ENCODE data around the gene LCN6.
"Not testable (repeated sequence)": the region's sequence is repeated elsewhere in the genome, so short reads cannot be mapped to it uniquely, and the experiment has no call there.

LCN6 gene, protein sequence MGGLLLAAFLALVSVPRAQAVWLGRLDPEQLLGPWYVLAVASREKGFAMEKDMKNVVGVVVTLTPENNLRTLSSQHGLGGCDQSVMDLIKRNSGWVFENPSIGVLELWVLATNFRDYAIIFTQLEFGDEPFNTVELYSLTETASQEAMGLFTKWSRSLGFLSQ

DNA sequence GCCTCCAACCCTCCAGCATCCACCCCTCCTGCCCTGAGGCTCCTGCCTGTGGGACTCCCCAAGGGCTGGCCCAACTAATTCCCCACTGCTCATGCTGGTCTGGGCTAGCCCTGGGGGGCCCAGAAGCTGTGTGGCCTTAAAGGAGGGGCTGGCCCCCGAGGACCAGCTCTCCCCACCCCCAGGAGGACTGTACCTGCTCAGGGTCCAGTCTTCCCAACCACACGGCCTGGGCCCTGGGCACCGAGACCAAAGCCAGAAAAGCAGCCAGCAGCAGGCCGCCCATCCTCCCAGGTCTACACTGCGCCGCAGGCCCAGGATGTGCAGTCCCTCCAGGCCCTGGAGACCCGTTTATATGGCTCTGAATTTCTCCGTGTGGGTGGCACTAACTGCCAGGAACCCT, at the start of gene LCN6:
TSS of gene LCN6 (minus strand) at position 325 of the 400 bp plus-strand sequence. CDS start at position 283, 42 bp downstream.
- Mint-ChIP-seq H3K27ac (no peak within 1 kb of the TSS), H3K27me3 (peaks cover 69% of the 10 kb centered on the region), H3K36me3 (no peaks in the 10 kb centered on the region), H3K4me1 (peaks cover 2% of the 10 kb centered on the region), H3K9me3 (peaks cover 17% of the 10 kb centered on the region), H3K4me3 (no peak within 1 kb of the TSS)
- CTCF ChIA-PET: interaction anchor here (1.4 kb wide), 1 partner anchor 19 kb away, joined by 4 read pairs; no protein-coding TSS in a partner anchor
- DNase-seq: no peak

DNA sequence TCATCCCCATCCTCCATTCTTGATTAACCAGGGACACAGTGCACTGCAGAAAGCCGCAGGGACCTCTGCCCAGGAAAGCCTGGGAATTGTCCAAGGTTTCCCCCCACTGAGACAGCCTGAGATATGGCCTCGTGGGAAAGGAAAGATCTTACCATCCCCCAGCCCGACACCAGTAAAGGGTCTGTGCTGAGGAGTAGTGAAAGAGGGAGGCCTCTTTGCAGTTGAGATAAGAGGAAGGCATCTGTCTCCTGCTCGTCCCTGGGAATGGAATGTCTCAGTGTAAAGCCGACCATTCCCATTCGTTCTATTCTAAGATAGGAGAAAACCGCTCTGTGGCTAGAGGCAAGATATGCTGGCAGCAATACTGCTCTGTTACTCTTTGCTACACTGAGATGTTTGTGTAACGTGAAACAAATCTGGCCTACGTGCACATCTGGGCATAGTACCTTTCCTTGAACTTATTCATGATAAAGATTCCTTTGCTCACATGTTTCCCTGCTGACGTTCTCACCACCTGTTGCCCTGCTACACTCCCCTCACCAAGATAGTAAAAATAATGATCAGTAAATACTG, 48.5 kb upstream of the LCN6 start:
- H3K9me3 Mint-ChIP-seq, CTCF ChIA-PET, H3K27ac Mint-ChIP-seq, H3K4me3 Mint-ChIP-seq, DNase-seq, H3K36me3 Mint-ChIP-seq: not testable (repeated sequence)
- Mint-ChIP-seq H3K27me3 (peaks cover 70% of the 10 kb centered on the region), H3K4me1 (peaks cover 27% of the 10 kb centered on the region)

DNA sequence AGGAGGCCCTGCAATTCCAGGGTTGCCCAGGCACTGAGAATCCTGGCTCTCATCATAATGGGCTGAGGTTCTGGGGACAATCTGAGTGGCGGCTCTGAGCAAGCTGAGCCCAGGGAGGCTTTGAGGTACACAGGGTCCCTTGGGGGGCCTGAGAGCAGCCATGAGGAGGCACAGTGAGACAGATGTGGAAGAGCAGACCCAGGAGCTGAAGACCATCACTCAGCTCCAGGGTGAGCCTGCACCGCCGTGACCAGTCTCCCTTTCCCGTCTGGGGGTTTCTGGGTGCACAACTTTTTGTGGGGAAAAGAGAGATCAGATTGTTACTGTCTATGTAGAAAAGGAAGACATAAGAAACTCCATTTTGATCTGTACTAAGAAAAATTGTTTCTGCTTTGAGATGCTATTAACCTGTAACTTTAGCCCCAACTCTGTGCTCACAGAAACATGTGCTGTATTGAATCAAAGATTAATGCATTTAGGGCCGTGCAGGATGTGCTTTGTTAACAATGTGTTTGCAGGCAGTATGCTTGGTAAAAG, 48.0 kb upstream of the LCN6 start, which contains the start of gene CCDC183:
TSS of gene CCDC183 (plus strand) at position 101 of the 537 bp plus-strand sequence. CDS start at position 161, 60 bp downstream.
- H3K27ac Mint-ChIP-seq: no peak within 1 kb of the TSS
- CTCF ChIA-PET: no interaction called here

DNA sequence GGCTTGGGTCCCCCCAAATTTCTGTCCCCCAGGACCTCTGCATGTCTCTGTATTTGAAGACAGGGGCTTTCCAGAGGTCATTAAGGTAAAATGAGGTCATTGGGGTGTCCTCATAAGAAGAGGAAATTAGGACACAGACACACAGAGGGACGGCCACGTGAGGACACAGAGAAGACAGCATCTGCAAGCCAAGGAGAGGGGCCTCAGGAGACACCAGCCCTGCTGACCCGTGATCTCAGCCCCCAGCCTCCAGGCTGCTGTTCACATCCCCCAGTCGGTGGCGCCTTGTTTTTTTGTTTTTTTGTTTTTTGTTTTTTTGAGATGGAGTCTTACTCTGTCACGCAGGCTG, 46.6 kb upstream of the LCN6 start:
- Mint-ChIP-seq H3K27me3 (peaks cover 51% of the 10 kb centered on the region), H3K4me3 (no peak overlapping the region), H3K36me3 (no peaks in the 10 kb centered on the region), H3K4me1 (peaks cover 26% of the 10 kb centered on the region), H3K9me3 (no peaks in the 10 kb centered on the region), H3K27ac (no peak overlapping the region)
- no peak for DNase-seq
- CTCF ChIA-PET: interaction anchor here (1.9 to 3.3 kb wide), 2 partner anchors 11 to 107 kb away, joined by 6 to 29 read pairs; partner anchors contain the start of gene RABL6

More for the DNA sequence above, 48.0 kb upstream of the LCN6 start, which contains the start of gene CCDC183:
- DNase-seq: no peak
- Mint-ChIP-seq H3K27me3 (peaks cover 64% of the 10 kb centered on the region), H3K4me3 (no peak within 1 kb of the TSS), H3K4me1 (peaks cover 26% of the 10 kb centered on the region), H3K9me3 (no peaks in the 10 kb centered on the region), H3K36me3 (no peaks in the 10 kb centered on the region)

DNA sequence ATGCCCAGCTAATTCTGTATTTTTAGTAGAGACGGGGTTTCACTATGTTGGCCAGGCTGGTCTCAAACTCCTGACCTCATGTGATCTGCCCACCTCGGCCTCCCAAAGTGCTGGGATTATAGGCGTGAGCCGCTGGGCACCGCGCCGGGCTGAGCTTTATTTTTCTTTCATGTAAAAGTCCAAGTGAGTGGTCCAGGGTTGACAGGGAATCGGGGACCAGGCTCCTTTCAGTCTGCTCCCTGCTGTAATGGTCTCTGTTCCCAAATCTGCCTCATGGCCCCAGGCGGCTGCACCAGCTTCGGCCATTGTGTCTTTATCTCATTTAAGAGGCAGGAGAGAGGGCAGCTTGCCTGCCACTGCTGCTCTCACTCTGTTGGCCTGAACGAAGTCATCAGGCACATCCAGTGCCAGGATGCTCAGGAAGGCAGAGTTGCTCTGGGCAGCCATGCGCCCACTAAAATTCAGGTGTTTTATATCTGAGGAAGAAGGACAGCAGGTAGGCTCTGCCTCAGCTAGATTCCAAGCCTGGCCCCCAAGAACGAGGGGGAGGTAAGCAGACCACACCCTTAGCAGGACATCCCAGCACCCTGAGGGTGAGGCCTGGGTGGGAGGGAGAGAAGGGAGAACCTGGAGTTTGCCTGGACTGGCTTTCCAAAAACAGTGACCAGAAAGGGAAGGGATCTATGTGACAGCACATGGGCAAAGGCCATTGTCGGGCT, 46.1 kb upstream of the LCN6 start:
- no peak for DNase-seq
- H3K9me3 Mint-ChIP-seq: no peaks in the 10 kb centered on the region
- CTCF ChIA-PET: interaction anchor here (0.7 to 3.3 kb wide), 5 partner anchors 11 to 240 kb away, joined by 3 to 29 read pairs (median 5); partner anchors contain the start of gene RABL6
- H3K36me3 Mint-ChIP-seq: no peaks in the 10 kb centered on the region
- peaks cover 24% of the 10 kb centered on the region for H3K4me1 Mint-ChIP-seq
- H3K27me3 Mint-ChIP-seq: peaks cover 45% of the 10 kb centered on the region
- no peak overlapping the region for H3K4me3 Mint-ChIP-seq
- H3K27ac Mint-ChIP-seq: no peak overlapping the region

DNA sequence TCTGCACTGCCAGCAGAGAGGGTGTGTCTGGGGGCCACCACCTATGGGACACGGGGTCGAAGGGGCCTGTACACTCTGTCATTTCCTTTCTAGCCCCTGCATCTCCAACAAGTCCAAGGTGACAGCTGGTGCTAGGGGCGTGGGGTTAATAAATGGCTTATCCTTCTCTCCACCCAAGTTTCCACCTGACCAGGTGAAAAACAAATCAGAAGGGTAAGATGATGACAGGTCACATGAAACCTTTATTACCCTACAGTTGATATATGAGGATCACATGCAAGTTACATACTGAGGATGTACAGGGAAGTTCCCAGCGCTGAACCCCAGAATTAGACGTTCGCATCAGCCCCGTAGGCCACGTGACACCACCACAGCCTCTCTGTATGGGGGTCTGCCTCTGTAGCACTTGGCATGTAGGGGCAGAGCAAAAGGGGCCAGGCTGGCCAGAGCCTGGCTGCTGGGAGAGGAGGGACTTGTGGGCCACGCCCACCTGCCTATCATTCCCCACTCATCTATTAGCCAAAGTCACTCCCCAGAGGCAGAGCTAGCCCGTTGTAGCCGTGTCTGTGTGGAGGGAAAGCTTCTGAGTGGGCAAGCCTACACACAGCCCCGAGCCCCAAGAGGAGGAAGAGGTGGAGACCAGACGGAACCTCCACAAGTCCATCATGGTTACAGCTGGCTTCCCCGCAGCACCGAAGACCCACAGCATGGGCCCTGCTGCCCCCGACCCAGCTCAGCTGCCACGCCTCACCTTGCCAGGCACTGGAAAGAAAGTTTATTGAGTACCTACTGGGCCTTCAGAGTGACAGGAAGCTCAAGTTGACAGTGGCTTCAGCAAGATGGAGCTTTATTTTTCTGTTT, 45.0 kb upstream of the LCN6 start:
- CTCF ChIA-PET: interaction anchor here (0.9 to 3.3 kb wide), 9 partner anchors 12 to 242 kb away, joined by 3 to 29 read pairs (median 5); partner anchors contain the start of genes PAXX and RABL6
- DNase-seq: no peak
- H3K4me3 Mint-ChIP-seq: no peak overlapping the region
- H3K27ac Mint-ChIP-seq: no peak overlapping the region
- no peaks in the 10 kb centered on the region for H3K9me3 Mint-ChIP-seq
- H3K4me1 Mint-ChIP-seq: peaks cover 33% of the 10 kb centered on the region
- no peaks in the 10 kb centered on the region for H3K36me3 Mint-ChIP-seq
- H3K27me3 Mint-ChIP-seq: peaks cover 43% of the 10 kb centered on the region

DNA sequence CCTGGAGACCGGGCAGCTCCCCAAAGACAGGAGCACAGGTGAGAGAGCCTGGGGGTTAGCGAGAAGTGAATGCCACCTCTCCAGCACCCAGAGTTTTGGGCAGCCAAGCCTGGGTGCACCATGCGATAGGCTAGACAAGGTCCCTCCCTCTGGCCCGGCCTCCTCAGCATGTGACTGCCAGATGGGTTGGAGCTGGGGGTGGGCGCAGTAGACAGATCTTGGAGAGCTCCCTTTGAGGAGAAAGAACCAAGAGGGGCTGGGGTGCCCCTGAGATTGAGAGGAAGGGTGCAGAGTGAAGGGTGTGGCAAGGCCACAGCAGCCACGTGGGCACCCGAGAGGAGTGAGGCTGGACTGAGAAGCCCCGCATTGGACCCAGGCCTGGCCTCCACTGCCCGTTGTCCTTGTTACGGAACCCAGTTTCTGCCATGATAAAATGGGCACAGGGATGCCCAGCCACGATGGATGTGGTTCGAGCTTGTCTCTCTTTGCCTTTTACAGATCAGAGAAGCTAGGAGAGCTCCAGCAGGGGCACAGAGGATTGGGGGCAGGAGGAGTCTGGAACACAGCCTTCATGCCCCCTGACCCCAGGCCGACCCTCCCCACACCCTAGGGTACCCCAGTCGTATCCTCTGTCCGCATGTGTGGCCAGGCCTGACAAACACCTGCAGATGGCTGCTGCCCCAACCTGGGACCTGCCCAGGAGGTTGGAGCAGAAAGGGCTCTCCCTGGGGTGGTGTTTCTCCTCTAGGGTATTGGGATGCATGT, 44.2 kb upstream of the LCN6 start:
- no peaks in the 10 kb centered on the region for H3K9me3 Mint-ChIP-seq
- H3K4me3 Mint-ChIP-seq: peak overlapping the region; percentile 82
- H3K4me1 Mint-ChIP-seq: peaks cover 41% of the 10 kb centered on the region
- no peaks in the 10 kb centered on the region for H3K36me3 Mint-ChIP-seq
- CTCF ChIA-PET: interaction anchor here (0.8 to 3.3 kb wide), 11 partner anchors 9 to 243 kb away, joined by 3 to 29 read pairs (median 3); partner anchors contain the start of genes PAXX and RABL6
- peak overlapping the region; percentile 95 for H3K27ac Mint-ChIP-seq
- no peak for DNase-seq
- H3K27me3 Mint-ChIP-seq: peaks cover 36% of the 10 kb centered on the region

DNA sequence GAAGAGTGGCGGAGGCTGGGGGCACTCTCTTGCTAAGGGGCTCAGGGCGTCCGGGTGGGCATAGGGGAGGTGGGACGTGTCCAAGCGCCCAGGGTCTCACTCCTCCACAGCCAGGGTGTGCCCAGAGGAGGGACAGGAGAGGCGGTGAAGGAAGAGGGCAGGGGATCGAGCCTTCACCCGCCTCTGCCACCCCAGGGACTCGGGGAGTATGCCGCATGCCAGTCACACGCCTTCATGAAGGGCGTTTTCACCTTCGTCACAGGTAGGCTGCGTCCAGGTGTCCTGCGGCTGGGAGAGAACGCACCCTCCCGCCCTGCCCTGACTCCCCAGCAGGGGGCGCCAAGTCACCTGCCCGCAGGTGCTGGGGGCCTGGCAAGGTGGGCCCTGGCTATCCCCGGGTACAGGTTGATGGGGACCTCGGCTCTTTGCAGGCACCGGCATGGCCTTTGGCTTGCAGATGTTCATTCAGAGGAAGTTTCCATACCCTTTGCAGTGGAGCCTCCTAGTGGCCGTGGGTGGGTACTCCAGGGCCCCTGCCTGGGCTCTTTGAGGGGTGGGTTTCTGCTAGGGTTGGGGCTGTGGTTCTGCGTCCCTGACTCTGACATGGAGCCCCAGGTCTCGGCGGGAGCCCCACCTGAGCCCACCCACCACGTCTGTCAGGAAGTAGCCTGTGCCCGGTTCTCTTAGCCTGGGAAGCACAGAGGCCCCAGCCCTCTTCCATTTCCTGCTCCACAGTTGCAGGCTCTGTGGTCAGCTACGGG, 43.4 kb upstream of the LCN6 start:
- Mint-ChIP-seq H3K27ac (peak overlapping the region; percentile 95), H3K36me3 (no peaks in the 10 kb centered on the region), H3K4me1 (peaks cover 41% of the 10 kb centered on the region), H3K27me3 (peaks cover 28% of the 10 kb centered on the region), H3K9me3 (no peaks in the 10 kb centered on the region), H3K4me3 (peak overlapping the region; percentile 82)
- CTCF ChIA-PET: interaction anchor here (0.8 to 3.3 kb wide), 10 partner anchors 9 to 244 kb away, joined by 3 to 29 read pairs (median 4); partner anchors contain the start of gene RABL6
- peak; percentile 79 for DNase-seq

DNA sequence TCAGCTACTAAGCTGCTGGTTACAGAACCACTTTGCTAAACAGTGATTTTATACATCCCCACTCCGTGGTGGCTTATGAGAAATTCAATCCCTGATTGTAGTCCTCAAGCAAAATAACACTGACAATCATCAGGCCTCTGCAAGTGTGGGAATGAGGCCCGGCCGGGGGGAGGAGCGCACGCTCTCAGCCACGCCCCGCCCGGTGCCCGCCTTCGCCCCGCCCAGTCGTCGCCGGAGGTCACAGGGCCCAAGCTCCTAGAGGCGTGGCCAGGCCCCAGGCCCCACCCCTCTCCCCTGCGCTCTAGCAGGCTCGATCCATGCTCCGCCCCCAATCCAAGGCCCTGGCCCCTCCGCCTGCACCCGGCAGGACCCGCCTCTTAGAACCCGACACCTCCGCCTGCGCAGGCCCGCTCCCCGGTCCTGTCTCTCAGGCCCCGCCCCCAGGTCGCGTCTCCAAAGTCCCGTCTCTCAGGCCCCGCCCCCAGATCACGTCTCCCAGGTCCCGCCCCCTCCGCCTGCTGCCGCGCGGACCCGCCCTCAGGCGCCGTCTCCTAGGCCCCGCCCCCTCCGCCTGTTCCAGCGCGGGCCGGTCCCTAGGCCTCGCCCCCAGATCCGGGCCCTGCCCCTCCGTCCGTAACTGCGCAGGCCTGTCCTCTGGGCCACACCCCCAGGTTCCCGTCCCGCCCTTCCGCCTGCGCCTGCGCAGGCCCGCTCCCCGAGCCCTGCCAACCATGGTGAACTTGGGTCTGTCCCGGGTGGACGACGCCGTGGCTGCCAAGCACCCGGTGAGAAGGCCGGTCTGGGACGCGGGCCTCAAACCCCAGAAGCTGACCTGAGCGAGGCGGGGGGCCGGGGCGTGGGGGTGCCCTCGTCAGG, 42.6 kb upstream of the LCN6 start, which contains the start of gene TMEM141:
TSS of gene TMEM141 (plus strand) at position 705 of the 876 bp plus-strand sequence. CDS start at position 732, 27 bp downstream.
- Mint-ChIP-seq H3K4me3 (peak within 1 kb of the TSS; percentile 82), H3K27me3 (peaks cover 20% of the 10 kb centered on the region), H3K36me3 (no peaks in the 10 kb centered on the region), H3K4me1 (peaks cover 41% of the 10 kb centered on the region), H3K9me3 (no peaks in the 10 kb centered on the region), H3K27ac (peak within 1 kb of the TSS; percentile 95)
- peak; percentile 100 for DNase-seq
- CTCF ChIA-PET: interaction anchor here (1.2 to 2.1 kb wide), 2 partner anchors 245 to 256 kb away, joined by 3 to 9 read pairs; no protein-coding TSS in a partner anchor

DNA sequence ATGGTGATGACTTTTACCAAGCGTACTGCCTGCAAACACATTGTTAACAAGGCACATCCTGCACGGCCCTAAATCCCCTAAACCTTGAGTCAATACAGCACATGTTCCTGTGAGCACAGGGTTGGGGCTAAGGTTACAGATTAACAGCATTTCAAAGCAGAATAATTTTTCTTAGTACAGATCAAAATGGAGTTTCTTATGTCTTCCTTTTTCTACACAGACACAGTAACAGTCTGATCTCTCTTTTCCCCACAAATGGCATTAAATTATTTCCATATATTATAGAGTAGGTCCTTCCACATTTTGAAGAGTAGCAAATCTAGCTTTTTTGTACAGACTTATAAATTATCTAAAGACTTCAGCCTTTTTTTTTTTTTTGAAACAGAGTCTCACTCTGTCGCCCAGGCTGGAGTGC, 41.2 kb upstream of the LCN6 start:
- no peak overlapping the region for H3K4me3 Mint-ChIP-seq
- no peaks in the 10 kb centered on the region for H3K9me3 Mint-ChIP-seq
- peaks cover 41% of the 10 kb centered on the region for H3K4me1 Mint-ChIP-seq
- CTCF ChIA-PET: interaction anchor here (2.1 kb wide), 1 partner anchor 246 kb away, joined by 9 read pairs; no protein-coding TSS in a partner anchor
- no peaks in the 10 kb centered on the region for H3K36me3 Mint-ChIP-seq
- no peak overlapping the region for H3K27ac Mint-ChIP-seq
- no peak for DNase-seq
- H3K27me3 Mint-ChIP-seq: peaks cover 9% of the 10 kb centered on the region

DNA sequence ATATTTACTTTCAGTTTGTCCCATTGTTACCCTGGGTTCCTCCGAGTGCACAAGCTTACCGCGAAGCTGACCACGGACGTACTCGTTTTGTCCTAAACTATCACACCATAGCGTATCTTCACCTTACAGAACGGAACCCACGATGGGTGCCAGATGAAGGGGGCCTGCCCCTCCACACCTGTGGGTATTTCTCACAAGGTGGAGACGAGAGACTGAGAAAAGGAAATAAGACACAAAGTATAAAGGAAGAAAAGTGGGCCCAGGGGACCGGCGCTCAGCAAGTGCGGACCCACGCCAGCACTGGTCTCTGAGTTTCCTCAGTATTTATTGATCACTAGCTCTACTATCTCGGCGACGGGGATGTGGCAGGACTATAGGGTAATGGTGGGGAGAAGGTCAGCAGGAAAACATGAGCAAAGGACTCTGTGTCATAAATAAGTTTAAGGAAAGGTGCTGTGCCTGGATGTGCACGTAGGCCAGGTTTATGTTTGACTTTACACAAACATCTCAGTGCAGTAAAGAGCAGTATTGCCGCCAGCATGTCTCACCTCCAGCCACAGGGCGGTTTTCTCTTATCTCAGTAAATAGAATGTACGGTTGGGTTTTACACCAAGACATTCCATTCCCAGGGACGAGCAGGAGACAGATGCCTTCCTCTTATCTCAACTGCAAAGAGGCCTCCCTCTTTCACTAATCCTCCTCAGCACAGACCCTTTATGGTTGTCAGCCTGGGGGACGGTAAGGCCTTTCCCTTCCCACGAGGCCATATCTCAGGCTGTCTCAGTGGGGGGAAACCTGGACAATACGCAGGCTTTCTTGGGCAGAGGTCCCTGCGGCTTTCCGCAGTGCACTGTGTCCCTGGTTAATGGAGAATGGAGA, 40.6 kb upstream of the LCN6 start:
- not testable (repeated sequence) for H3K27me3 Mint-ChIP-seq, DNase-seq, H3K4me3 Mint-ChIP-seq, H3K9me3 Mint-ChIP-seq, H3K36me3 Mint-ChIP-seq, H3K27ac Mint-ChIP-seq
- CTCF ChIA-PET: interaction anchor here (1.2 to 4.1 kb wide), 8 partner anchors 11 to 278 kb away, joined by 3 to 28 read pairs (median 8); partner anchors contain the start of gene LCN15
- peaks cover 41% of the 10 kb centered on the region for H3K4me1 Mint-ChIP-seq

Data from activated naive CD4-positive, alpha-beta T cell treated with anti-CD3 and anti-CD28 coated beads, Interleukin-2, amount 10 ng/mL, durations not matched to agents 7 days and 5 days (primary cell).